ENCODE data around the gene HEXD.

HEXD gene

GRCh38 chr17:82463391-82463790 is 45.2 kb downstream of the HEXD start:
- H3K4me3 ChIP-seq (ENCODE audit: control insufficient read depth, low read depth, low read length) = no peak overlapping the region
- DNase-seq (ENCODE audit: low read depth) = no peak
- TF ChIP-seq CTCF (conservative IDR thresholded peaks at IDR 0.05; ENCODE audit: control insufficient read depth, insufficient read depth, low read depth, low read length) = no peak

GRCh38 chr17:82463925-82464566 is 45.9 kb downstream of the HEXD start:
- TF ChIP-seq CTCF (conservative IDR thresholded peaks at IDR 0.05; ENCODE audit: control insufficient read depth, insufficient read depth, low read depth, low read length) = no peak
- DNase-seq (ENCODE audit: low read depth) = no peak
- H3K4me3 ChIP-seq (ENCODE audit: control insufficient read depth, low read depth, low read length) = no peak overlapping the region

GRCh38 chr17:82464567-82464929 is 46.4 kb downstream of the HEXD start:
- DNase-seq (ENCODE audit: low read depth) = no peak
- H3K4me3 ChIP-seq (ENCODE audit: control insufficient read depth, low read depth, low read length) = no peak overlapping the region
- TF ChIP-seq CTCF (conservative IDR thresholded peaks at IDR 0.05; ENCODE audit: control insufficient read depth, insufficient read depth, low read depth, low read length) = no peak

- no peak for TF ChIP-seq CTCF (conservative IDR thresholded peaks at IDR 0.05; ENCODE audit: control insufficient read depth, insufficient read depth, low read depth, low read length)
- H3K4me3 ChIP-seq (ENCODE audit: control insufficient read depth, low read depth, low read length) = no peak overlapping the region
- no peak for DNase-seq (ENCODE audit: low read depth)
Observed at GRCh38 chr17:82465023-82465603, 47.0 kb downstream of the HEXD start.

GRCh38 chr17:82468692-82469091 is 50.5 kb downstream of the HEXD start:
- TF ChIP-seq CTCF (conservative IDR thresholded peaks at IDR 0.05; ENCODE audit: control insufficient read depth, insufficient read depth, low read depth, low read length) = no peak
- no peak overlapping the region for H3K4me3 ChIP-seq (ENCODE audit: control insufficient read depth, low read depth, low read length)
- no peak for DNase-seq (ENCODE audit: low read depth)

GRCh38 chr17:82470065-82470464 is 51.9 kb downstream of the HEXD start:
- no peak for DNase-seq (ENCODE audit: low read depth)
- TF ChIP-seq CTCF (conservative IDR thresholded peaks at IDR 0.05; ENCODE audit: control insufficient read depth, insufficient read depth, low read depth, low read length) = no peak
- H3K4me3 ChIP-seq (ENCODE audit: control insufficient read depth, low read depth, low read length) = no peak overlapping the region

All from fibroblast of mammary gland (primary cell).